Bronchial epithelial cell (primary cell): ENCODE data around the gene PLXNA4. TPM values are rescaled to one million over a fixed set of nuclear protein-coding genes. Genes with fewer than 3 reads are reported as not detected.

ENCODE experiments used
- DNase-seq: peaks from one replicate; pipeline ENCODE4 v3.0.0-alpha.2; 2010; ENCODE audit warnings: low read depth
- FAIRE-seq: peaks from 2 replicates; lab custom pipeline; 2011; peaks lifted over from hg19 to GRCh38; lab: Jason Lieb, UNC
- H3K27me3 ChIP-seq: 2 replicates; pipeline ENCODE4 v1.5.1; 2011; ENCODE audit warnings: low read length; ENCODE audit not compliant: control insufficient read depth, insufficient read depth
- H3K36me3 ChIP-seq: 2 replicates; pipeline ENCODE4 v1.5.1; 2011; ENCODE audit warnings: low read length; ENCODE audit not compliant: control insufficient read depth, insufficient read depth
- H3K4me3 ChIP-seq: 2 replicates; pipeline ENCODE4 v1.5.1; 2011; ENCODE audit warnings: mild to moderate bottlenecking, low read depth, low read length, control low read depth
- CTCF ChIP-seq: IDR thresholded peaks from 2 replicates; pipeline ENCODE4 v1.5.1; 2011; ENCODE audit warnings: mild to moderate bottlenecking, moderate library complexity, low read length, control low read depth, inconsistent platforms; ENCODE audit not compliant: insufficient read depth, severe bottlenecking
- total RNA-seq: library from RNA; depleted of rRNA; stranded (reverse); fragments of >200 nt; gene quantifications from 2 replicates; pipeline ENCODE4 v1.2.1, GENCODE V29; 2014

PLXNA4 gene
- total RNA-seq, 1 donor from 2014 or later = under 0.01 TPM

GRCh38 chr7:132321387-132321786, 254.9 kb downstream of the PLXNA4 start:
- FAIRE-seq (no peak), DNase-seq (no peak)
- Histone ChIP-seq H3K27me3 (no peaks in the 10 kb centered on the region), H3K4me3 (no peak overlapping the region), H3K36me3 (no peaks in the 10 kb centered on the region)
- no peak for TF ChIP-seq CTCF

GRCh38 chr7:132319481-132319880, 256.8 kb downstream of the PLXNA4 start:
- H3K27me3 ChIP-seq = no peaks in the 10 kb centered on the region
- no peaks in the 10 kb centered on the region for H3K36me3 ChIP-seq
- DNase-seq (no peak), FAIRE-seq (no peak)
- TF ChIP-seq CTCF = no peak
- no peak overlapping the region for H3K4me3 ChIP-seq

- no peaks in the 10 kb centered on the region for H3K27me3 ChIP-seq
- DNase-seq = peak; percentile 73
Measured at GRCh38 chr7:132318352-132319318, 257.6 kb downstream of the PLXNA4 start.

GRCh38 chr7:132317701-132318351, 258.4 kb downstream of the PLXNA4 start:
- no peak for FAIRE-seq
- DNase-seq = no peak

More at GRCh38 chr7:132318352-132319318, 257.6 kb downstream of the PLXNA4 start:
- FAIRE-seq = no peak
- TF ChIP-seq CTCF = peak; percentile 93
- Histone ChIP-seq H3K4me3 (no peak overlapping the region), H3K36me3 (no peaks in the 10 kb centered on the region)

GRCh38 chr7:132312531-132313055, 263.7 kb downstream of the PLXNA4 start:
- DNase-seq = no peak
- Histone ChIP-seq H3K4me3 (no peak overlapping the region), H3K36me3 (no peaks in the 10 kb centered on the region), H3K27me3 (peaks cover 4% of the 10 kb centered on the region)
- peak; percentile 55 for FAIRE-seq
- no peak for TF ChIP-seq CTCF

More at GRCh38 chr7:132317701-132318351, 258.4 kb downstream of the PLXNA4 start:
- Histone ChIP-seq H3K36me3 (no peaks in the 10 kb centered on the region), H3K4me3 (no peak overlapping the region), H3K27me3 (no peaks in the 10 kb centered on the region)
- TF ChIP-seq CTCF = no peak
